ENCODE results near the gene TLDC2.

Gene TLDC2

GRCh38 chr20:36849333-36850065 lies 26.4 kb upstream of the TLDC2 start:
- no peak for DNase-seq (ENCODE audit: extremely low read depth in 1 of 2, low read depth in 1 of 2)

- no peak for DNase-seq (ENCODE audit: extremely low read depth in 1 of 2, low read depth in 1 of 2)
These were observed 25.2 kb upstream of the TLDC2 start for GRCh38 chr20:36850759-36851158.

GRCh38 chr20:36851490-36851889 lies 24.4 kb upstream of the TLDC2 start:
- no peak for DNase-seq (ENCODE audit: extremely low read depth in 1 of 2, low read depth in 1 of 2)

GRCh38 chr20:36852187-36852586 lies 23.8 kb upstream of the TLDC2 start:
- DNase-seq (ENCODE audit: extremely low read depth in 1 of 2, low read depth in 1 of 2): no peak

DNA sequence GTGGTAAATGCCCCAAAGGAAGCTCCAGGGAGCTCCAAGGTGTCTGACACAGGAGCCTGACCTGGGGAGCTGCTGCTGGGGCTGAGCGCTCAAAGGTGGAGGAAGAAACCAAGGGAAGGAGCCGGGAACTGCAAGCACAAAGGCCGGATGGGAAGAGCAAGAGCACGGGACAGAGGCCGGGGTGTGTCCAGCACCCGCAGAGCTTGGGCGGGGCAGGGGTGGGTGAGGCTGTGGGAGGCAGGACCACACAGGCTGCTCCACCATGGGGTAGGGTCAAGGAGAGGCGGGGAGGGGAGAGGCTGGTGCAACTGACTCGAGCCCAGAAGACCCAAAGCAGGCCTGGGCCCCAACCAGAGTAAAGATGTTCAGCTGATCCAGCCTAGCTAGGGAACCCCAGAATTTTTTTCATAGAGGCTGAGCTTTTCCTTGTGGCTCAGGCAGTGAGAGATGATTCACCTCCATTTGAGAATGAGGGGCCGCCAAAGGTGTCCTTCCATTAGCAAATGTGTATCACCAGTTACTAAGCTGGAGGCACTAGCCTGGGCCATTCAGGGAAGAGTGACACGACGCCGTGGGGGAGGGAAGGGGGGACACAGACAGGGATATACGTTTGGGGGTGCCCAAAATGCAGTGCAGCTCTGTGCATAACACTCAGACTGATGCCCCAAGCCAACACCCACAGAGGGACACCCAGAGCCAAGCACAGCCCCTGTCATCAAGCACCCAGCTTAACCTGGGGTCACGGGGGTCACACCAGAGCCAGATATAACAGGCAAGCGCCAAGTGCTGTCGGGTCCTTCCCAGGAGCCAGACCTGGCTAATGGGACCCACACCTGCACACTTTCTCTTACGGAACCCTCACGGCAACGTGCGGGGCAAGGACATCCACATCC lies 21.3 kb upstream of the TLDC2 start:
- no peak for DNase-seq (ENCODE audit: extremely low read depth in 1 of 2, low read depth in 1 of 2)

GRCh38 chr20:36855241-36855657 lies 20.7 kb upstream of the TLDC2 start:
- DNase-seq (ENCODE audit: extremely low read depth in 1 of 2, low read depth in 1 of 2): no peak

- DNase-seq (ENCODE audit: extremely low read depth in 1 of 2, low read depth in 1 of 2): no peak
These were observed 19.7 kb upstream of the TLDC2 start for GRCh38 chr20:36856195-36856594.

GRCh38 chr20:36856691-36857635 lies 19.0 kb upstream of the TLDC2 start:
- DNase-seq (ENCODE audit: extremely low read depth in 1 of 2, low read depth in 1 of 2): no peak

DNA sequence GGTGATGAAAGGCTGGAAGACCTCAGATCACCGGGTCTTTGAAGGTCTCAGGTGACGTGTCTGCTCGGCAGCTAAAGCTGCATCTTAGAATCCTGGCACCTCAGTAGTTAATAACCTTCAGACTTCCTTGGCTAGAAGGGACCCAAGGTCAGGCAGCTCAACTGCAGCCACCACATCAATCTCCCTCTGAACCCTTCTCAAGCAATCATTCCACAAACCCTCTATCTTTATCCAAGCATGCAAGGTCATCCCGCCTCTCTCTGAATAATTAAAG lies 16.7 kb upstream of the TLDC2 start:
- DNase-seq (ENCODE audit: extremely low read depth in 1 of 2, low read depth in 1 of 2): no peak

DNA sequence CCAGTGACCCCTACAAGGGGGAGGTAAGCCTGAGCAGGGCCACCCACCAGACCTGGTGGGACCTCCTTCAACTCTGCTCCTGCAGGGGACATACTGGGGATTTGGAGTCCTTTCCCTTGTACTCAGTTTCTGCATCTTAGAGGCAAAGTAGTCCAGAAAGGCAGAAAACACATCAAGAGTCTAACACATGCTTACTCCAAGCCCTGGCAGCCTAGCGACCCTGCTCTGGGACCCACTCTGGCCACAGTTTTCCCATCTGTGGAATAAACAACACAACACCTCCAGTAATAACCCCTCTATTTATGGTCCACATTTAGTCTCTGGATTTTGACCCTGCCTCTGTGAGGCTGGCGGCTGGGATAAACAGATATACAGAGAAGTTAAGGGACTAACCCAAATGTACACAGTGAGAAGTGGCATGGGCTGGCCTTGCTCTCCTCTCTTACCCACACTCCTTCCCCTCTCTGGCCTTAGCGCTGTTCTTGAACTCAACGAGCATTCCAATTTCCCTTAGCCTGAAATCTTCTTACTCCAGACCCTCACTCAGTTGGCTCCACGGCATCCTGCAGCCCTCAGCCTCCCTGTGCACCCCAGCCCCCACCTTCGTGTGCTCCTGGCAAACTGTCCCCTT lies 16.1 kb upstream of the TLDC2 start:
- no peak for DNase-seq (ENCODE audit: extremely low read depth in 1 of 2, low read depth in 1 of 2)

DNA sequence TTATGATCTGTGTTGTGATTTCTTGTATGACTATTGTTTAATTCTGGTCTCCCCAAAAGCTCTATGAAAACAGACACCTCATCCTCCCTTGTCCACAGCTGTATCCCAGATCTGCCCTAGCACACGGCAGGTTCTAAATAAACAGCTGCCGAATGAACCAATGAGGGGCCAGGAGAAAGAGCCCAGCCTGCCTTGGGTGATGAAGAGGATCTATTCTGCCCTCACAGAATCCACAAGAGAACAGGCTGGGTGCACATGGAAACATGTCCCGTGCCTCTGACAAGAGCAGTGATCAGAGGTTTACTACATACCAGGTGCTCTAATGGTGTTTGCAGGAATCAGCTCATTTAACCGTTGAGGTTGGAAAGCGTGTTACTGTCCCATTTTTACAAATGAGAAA lies 15.6 kb upstream of the TLDC2 start:
- DNase-seq (ENCODE audit: extremely low read depth in 1 of 2, low read depth in 1 of 2): no peak

DNA sequence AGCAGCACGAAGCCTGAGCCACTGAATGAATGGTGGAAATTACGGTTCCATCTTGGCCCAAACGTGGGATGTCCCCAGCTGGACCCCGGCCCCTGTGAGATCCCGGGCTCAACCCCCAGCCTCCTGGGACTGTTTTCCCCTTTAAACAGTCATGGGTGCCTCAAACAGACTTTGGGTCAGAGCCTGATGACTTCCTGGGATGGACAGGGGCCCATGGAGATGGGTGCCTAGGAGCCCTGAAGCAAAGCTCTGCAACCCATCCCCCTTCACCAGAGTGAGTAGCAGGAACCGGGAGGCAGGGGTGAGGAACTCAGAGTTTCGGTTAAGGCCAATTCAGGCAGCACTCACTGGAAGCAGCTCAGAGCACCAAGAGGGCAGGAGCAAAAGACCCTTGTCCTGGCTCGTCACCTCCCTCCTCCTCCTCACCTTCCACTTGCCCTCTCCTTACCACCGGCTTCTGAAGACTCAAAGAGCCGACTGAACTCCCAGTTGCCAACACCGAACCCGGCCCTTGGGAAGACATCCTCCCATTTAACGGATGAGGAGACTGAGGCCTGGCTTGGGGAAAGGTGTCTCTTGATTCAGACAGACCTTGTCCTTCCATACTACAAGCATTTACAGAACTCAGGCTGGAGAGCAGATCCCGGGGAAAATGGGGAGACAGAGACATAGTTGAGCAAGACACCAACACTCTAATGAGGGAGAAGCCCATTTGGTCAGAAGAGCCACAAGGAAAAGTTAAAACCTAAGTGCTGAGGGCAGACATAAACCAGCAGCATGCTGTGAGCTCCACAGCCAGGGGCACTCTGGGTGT lies 14.9 kb upstream of the TLDC2 start:
- no peak for DNase-seq (ENCODE audit: extremely low read depth in 1 of 2, low read depth in 1 of 2)

- no peak for DNase-seq (ENCODE audit: extremely low read depth in 1 of 2, low read depth in 1 of 2)
These were observed 14.4 kb upstream of the TLDC2 start for GRCh38 chr20:36861625-36861874.

GRCh38 chr20:36861875-36862801 lies 13.8 kb upstream of the TLDC2 start:
- no peak for DNase-seq (ENCODE audit: extremely low read depth in 1 of 2, low read depth in 1 of 2)

DNA sequence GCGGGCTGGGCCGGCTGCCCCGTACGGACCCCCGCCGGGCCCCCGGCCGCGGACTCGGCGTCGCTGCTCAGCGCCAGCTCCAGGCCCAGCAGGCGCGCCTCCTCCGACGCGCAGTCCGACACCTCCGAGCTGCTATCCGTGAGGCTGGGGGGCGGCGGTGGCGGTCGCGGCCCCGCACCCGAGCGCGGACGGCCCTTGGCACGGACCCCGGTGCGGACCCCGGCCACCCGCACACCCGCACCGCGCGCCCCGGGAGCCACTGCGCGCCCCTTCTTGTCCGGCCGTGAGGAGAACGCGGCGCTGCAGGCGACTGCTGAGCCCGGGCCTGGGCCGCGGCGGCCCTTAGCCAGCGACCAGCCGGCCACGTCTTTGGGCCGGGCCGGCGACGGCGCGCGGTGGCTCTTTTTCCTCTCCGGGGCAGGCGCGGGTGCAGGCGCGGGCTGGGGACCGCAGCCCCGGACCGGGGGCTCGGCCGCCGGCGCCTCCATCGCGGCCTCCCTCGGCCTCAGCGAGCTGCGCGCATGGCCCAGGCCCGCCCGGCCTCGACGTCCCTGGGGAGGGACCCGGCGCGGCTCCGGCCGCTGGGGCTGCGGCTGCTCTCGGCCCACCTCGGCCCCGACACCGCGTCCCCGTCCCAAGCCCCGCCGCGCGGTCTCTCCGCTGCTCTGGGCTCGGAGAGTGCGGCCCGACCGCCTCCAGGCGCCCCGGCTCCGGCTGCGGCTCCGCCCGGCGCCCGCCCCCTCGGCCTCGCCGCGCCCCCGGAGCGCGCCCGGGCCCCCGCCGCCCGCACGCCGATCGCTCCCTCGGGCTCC lies 12.9 kb upstream of the TLDC2 start:
- DNase-seq (ENCODE audit: extremely low read depth in 1 of 2, low read depth in 1 of 2): no peak

DNA sequence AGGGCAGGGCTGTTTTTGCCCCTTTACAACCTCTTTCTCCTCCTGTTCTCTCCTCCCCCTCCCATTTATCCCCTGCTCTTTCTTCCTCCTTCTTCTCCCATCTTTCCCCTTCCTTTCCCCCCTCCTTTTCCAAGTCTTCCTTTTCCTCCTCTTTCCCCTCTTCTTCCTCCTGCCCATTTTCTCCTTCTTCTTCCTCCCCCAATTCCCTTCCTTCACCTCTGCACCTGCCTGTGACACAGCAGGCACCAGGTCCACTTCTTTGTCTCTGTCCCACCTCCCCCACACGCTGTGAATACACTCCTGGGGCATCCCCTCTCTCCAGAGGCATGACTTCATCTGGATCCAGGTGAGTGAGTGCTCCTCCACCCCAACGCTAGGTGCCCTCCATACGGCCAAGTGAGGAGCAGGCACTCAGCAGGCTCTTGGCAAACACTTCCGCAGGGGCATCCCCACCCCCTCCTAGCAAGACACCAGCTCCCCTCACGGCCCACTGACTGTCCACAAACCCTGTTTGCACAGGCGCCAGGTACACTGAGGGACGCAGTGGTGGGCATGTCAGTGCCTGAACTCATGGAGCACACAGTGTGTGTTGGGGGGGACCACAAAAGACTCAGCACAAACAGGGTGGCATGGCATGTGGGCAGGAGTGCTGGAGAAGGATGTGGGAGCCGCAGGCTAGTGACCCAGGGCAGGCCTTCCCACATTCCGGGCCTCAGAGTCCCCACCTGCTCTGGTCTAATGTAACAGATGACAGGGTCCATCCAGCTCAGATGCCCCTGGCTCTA lies 10.7 kb upstream of the TLDC2 start:
- no peak for DNase-seq (ENCODE audit: extremely low read depth in 1 of 2, low read depth in 1 of 2)

DNA sequence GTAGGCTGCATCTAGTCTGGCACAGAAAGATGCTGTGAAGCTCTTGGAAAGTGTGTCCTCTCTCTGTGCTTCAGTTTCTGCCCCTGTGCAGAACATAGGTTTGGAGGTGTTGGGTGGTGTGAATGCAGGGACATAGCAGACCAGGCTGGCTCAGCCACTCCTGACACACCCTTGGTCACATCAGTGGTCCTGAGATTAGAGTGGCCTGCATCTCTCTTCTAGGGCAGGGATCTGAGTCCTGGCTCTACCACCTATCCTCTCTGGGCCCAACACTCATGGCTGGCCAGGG lies 10.1 kb upstream of the TLDC2 start:
- no peak for DNase-seq (ENCODE audit: extremely low read depth in 1 of 2, low read depth in 1 of 2)

- no peak for DNase-seq (ENCODE audit: extremely low read depth in 1 of 2, low read depth in 1 of 2)
These were observed 9.8 kb upstream of the TLDC2 start for GRCh38 chr20:36866164-36866563.
